SU-DHL-6 (cell line): ENCODE measurements around the gene FAM3C.

Source experiments
- H2AFZ ChIP-seq: fragments of 200-600 bp; sonication (generic); 2 replicates; pipeline ENCODE4 v1.6.1; 2014; ENCODE audit warnings: low read depth, mild to moderate bottlenecking, moderate library complexity, mixed read lengths, antibody characterized with exemption, low read length; ENCODE audit not compliant: severe bottlenecking
- H3F3A ChIP-seq: fragments of 200-600 bp; shearing (Covaris generic); 2 replicates; pipeline ENCODE4 v1.6.0; 2016; ENCODE audit warnings: antibody characterized with exemption, mild to moderate bottlenecking; ENCODE audit not compliant: insufficient read depth
- H3K27ac ChIP-seq: fragments of 200-600 bp; sonication (generic); 2 replicates; pipeline ENCODE4 v1.5.1; 2016; ENCODE audit warnings: low read depth, mild to moderate bottlenecking, low read length, moderate library complexity, mixed read lengths
- H3K27me3 ChIP-seq: fragments of 200-600 bp; sonication (generic), shearing (Covaris generic); 2 replicates; pipeline ENCODE4 v1.6.0; 2014; ENCODE audit warnings: mild to moderate bottlenecking, low read length
- H3K36me3 ChIP-seq: fragments of 200-600 bp; sonication (generic); 2 replicates; pipeline ENCODE4 v1.6.1; 2014; ENCODE audit warnings: mild to moderate bottlenecking, low read length, mixed read lengths
- H3K4me2 ChIP-seq: fragments of 300-600, 200-600 bp; shearing (Covaris generic), sonication (generic); 2 replicates; pipeline ENCODE4 v1.6.0; 2014; ENCODE audit warnings: low read length, low read depth, mild to moderate bottlenecking; ENCODE audit not compliant: poor library complexity, severe bottlenecking
- H3K4me3 ChIP-seq: fragments of 200-600 bp; sonication (generic); 2 replicates; pipeline ENCODE4 v1.5.1; 2014; ENCODE audit warnings: antibody characterized with exemption, low read length, mild to moderate bottlenecking, mixed read lengths; ENCODE audit not compliant: insufficient read depth, poor library complexity, severe bottlenecking
- H3K79me2 ChIP-seq: fragments of 200-600 bp; sonication (generic); 2 replicates; pipeline ENCODE4 v1.6.1; 2014; ENCODE audit warnings: mild to moderate bottlenecking, low read length, moderate library complexity; ENCODE audit not compliant: insufficient read depth
- H3K9ac ChIP-seq: fragments of 200-600 bp; sonication (generic); 2 replicates; pipeline ENCODE4 v1.7.0; 2014; ENCODE audit warnings: mild to moderate bottlenecking, low read length
- H3K9me2 ChIP-seq: fragments of 200-600 bp; sonication (generic); replicated peaks from 2 replicates; pipeline ENCODE4 v1.6.1; 2014; ENCODE audit warnings: low read length; ENCODE audit not compliant: insufficient read depth
- H3K9me3 ChIP-seq: fragments of 200-600 bp; sonication (generic); 2 replicates; pipeline ENCODE4 v1.6.1; 2014; ENCODE audit warnings: low read length, mixed read lengths; ENCODE audit not compliant: insufficient read depth
- H4K20me1 ChIP-seq: fragments of 200-600 bp; sonication (generic); 2 replicates; pipeline ENCODE4 v1.6.1; 2014; ENCODE audit warnings: low read depth, mild to moderate bottlenecking, antibody characterized with exemption, low read length, moderate library complexity, mixed read lengths
- CTCF ChIP-seq: fragments of 200-600 bp; sonication (generic); IDR thresholded peaks from one replicate; pipeline ENCODE4 v1.5.1; 2017; ENCODE audit warnings: antibody characterized with exemption, mild to moderate bottlenecking, low read length, moderate library complexity; ENCODE audit not compliant: insufficient read depth, poor library complexity, severe bottlenecking
- EZH2phosphoT487 ChIP-seq: fragments of 200-600 bp; sonication (generic), shearing (Covaris generic); conservative IDR thresholded peaks from 2 replicates; pipeline ENCODE4 v1.6.1; 2018; ENCODE audit warnings: mild to moderate bottlenecking, antibody characterized with exemption, low read length, moderate library complexity, mixed read lengths

FAM3C gene

GRCh38 chr7:121351682-121352081 is 44.4 kb downstream of the FAM3C start:
- Histone ChIP-seq H2AFZ (no peak overlapping the region), H3K27me3 (no peaks in the 10 kb centered on the region), H3K9me3 (no peaks in the 10 kb centered on the region), H3K4me2 (no peak overlapping the region), H3K27ac (no peak overlapping the region), H3K36me3 (peaks cover 4% of the 10 kb centered on the region; the same call in 1 of the 2 replicates), H3F3A (no peaks in the 10 kb centered on the region), H3K9me2 (no peaks in the 10 kb centered on the region), H4K20me1 (no peaks in the 10 kb centered on the region), H3K4me3 (no peak overlapping the region), H3K79me2 (no peaks in the 10 kb centered on the region), H3K9ac (no peak overlapping the region)
- TF ChIP-seq CTCF (no peak), EZH2phosphoT487 (no peak)

GRCh38 chr7:121344497-121344896 is 51.6 kb downstream of the FAM3C start:
- no peak for TF ChIP-seq CTCF
- TF ChIP-seq EZH2phosphoT487 = no peak
- peaks cover 4% of the 10 kb centered on the region; the same call in 1 of the 2 replicates for H3K36me3 ChIP-seq
- no peaks in the 10 kb centered on the region for H4K20me1 ChIP-seq
- no peak overlapping the region for H3K4me2 ChIP-seq
- H3K4me3 ChIP-seq = no peak overlapping the region
- H3K27me3 ChIP-seq = no peaks in the 10 kb centered on the region
- H2AFZ ChIP-seq = no peak overlapping the region
- no peak overlapping the region for H3K27ac ChIP-seq
- no peaks in the 10 kb centered on the region for H3K9me3 ChIP-seq
- no peaks in the 10 kb centered on the region for H3F3A ChIP-seq
- H3K79me2 ChIP-seq = no peaks in the 10 kb centered on the region
- H3K9ac ChIP-seq = no peak overlapping the region
- no peaks in the 10 kb centered on the region for H3K9me2 ChIP-seq

- no peak overlapping the region for H3K4me2 ChIP-seq
- no peak overlapping the region for H3K4me3 ChIP-seq
- no peaks in the 10 kb centered on the region for H3K9me2 ChIP-seq
- H3K27ac ChIP-seq = no peak overlapping the region
- H3F3A ChIP-seq = no peaks in the 10 kb centered on the region
- TF ChIP-seq CTCF (no peak), EZH2phosphoT487 (no peak)
- H3K9me3 ChIP-seq = no peaks in the 10 kb centered on the region
- no peak overlapping the region for H2AFZ ChIP-seq
- no peaks in the 10 kb centered on the region for H3K79me2 ChIP-seq
- H3K36me3 ChIP-seq = peaks cover 4% of the 10 kb centered on the region; the same call in 1 of the 2 replicates
- H3K9ac ChIP-seq = no peak overlapping the region
- H3K27me3 ChIP-seq = no peaks in the 10 kb centered on the region
- H4K20me1 ChIP-seq = no peaks in the 10 kb centered on the region
Observed at GRCh38 chr7:121344093-121344492, 52.0 kb downstream of the FAM3C start.
